Activated naive CD8-positive, alpha-beta T cell treated with anti-CD3 and anti-CD28 coated beads, Interleukin-2, amount 10 ng/mL, durations not matched to agents 7 days and 5 days (primary cell): Measurements from ENCODE around the gene SDHAF3. TPM values are rescaled to one million over a fixed set of nuclear protein-coding genes. Genes with fewer than 3 reads are reported as not detected.
"Not testable (repeated sequence)": the region's sequence is repeated elsewhere in the genome, so short reads cannot be mapped to it uniquely, and the experiment has no call there.

Experiments used
- ATAC-seq: fragments of 150-1000 bp; cut with Tn5 transposase; one replicate; pipeline ENCODE4 v1.10.0; 2021; ENCODE audit warnings: low read depth, moderate library complexity
- POLR2A ChIA-PET: fragments of 350-600 bp; sonication (Branson Sonifier 250); formaldehyde crosslinking; loops from one replicate; lab custom pipeline; 2021; ENCODE audit warnings: antibody characterized with exemption; lab: Charles Lee
- DNase-seq: peaks from one replicate; pipeline ENCODE4 v3.0.0; 2021
- H3K27ac Mint-ChIP-seq: one replicate; pipeline ENCODE4 v1.8.0; 2022; ENCODE audit warnings: mild to moderate bottlenecking, mixed read lengths
- H3K27me3 Mint-ChIP-seq: one replicate; pipeline ENCODE4 v1.8.0; 2022; ENCODE audit warnings: mild to moderate bottlenecking, moderate library complexity, mixed read lengths
- H3K36me3 Mint-ChIP-seq: one replicate; pipeline ENCODE4 v1.8.0; 2021; ENCODE audit warnings: mild to moderate bottlenecking, mixed read lengths
- H3K4me1 Mint-ChIP-seq: one replicate; pipeline ENCODE4 v1.8.0; 2021; ENCODE audit warnings: mixed read lengths
- H3K4me3 Mint-ChIP-seq: one replicate; pipeline ENCODE4 v1.8.0; 2022; ENCODE audit warnings: mild to moderate bottlenecking, moderate library complexity, mixed read lengths
- H3K9me3 Mint-ChIP-seq: one replicate; pipeline ENCODE4 v1.8.0; 2021; ENCODE audit warnings: mixed read lengths
- total RNA-seq, 2 experiments: library from RNA; stranded (reverse); gene quantifications; one replicate each; pipeline ENCODE4 v1.2.3, GENCODE V29; 2021

Gene SDHAF3
- total RNA-seq, 2 experiments from 2014 or later: 20.8 to 22.3 TPM

GRCh38 chr7:97138830-97139229 is 21.3 kb downstream of the SDHAF3 start:
- Mint-ChIP-seq H3K27me3 (no peaks in the 10 kb centered on the region), H3K4me3 (no peak overlapping the region), H3K36me3 (peaks cover 50% of the 10 kb centered on the region), H3K27ac (no peak overlapping the region), H3K9me3 (peaks cover 15% of the 10 kb centered on the region), H3K4me1 (no peaks in the 10 kb centered on the region)
- POLR2A ChIA-PET: no interaction called here
- ATAC-seq (no peak), DNase-seq (no peak)

GRCh38 chr7:97145068-97145467 is 27.6 kb downstream of the SDHAF3 start:
- ATAC-seq: no peak
- DNase-seq: no peak
- Mint-ChIP-seq H3K4me3 (no peak overlapping the region), H3K27ac (no peak overlapping the region), H3K9me3 (peaks cover 6% of the 10 kb centered on the region), H3K4me1 (peaks cover 1% of the 10 kb centered on the region), H3K36me3 (peaks cover 23% of the 10 kb centered on the region), H3K27me3 (no peaks in the 10 kb centered on the region)
- POLR2A ChIA-PET: no interaction called here

GRCh38 chr7:97149843-97150242 is 32.3 kb downstream of the SDHAF3 start:
- DNase-seq: no peak
- no peak for ATAC-seq
- peaks cover 2% of the 10 kb centered on the region for H3K9me3 Mint-ChIP-seq
- POLR2A ChIA-PET: no interaction called here
- peaks cover 4% of the 10 kb centered on the region for H3K4me1 Mint-ChIP-seq
- no peak overlapping the region for H3K27ac Mint-ChIP-seq
- no peaks in the 10 kb centered on the region for H3K27me3 Mint-ChIP-seq
- H3K4me3 Mint-ChIP-seq: no peak overlapping the region
- H3K36me3 Mint-ChIP-seq: peaks cover 10% of the 10 kb centered on the region

GRCh38 chr7:97155897-97156418 is 38.5 kb downstream of the SDHAF3 start:
- no peak for ATAC-seq
- Mint-ChIP-seq H3K4me3 (no peak overlapping the region), H3K4me1 (peaks cover 3% of the 10 kb centered on the region), H3K27me3 (no peaks in the 10 kb centered on the region), H3K36me3 (peaks cover 21% of the 10 kb centered on the region), H3K9me3 (peaks cover 4% of the 10 kb centered on the region), H3K27ac (no peak overlapping the region)
- POLR2A ChIA-PET: no interaction called here
- no peak for DNase-seq

GRCh38 chr7:97159984-97160383 is 42.5 kb downstream of the SDHAF3 start:
- H3K4me3 Mint-ChIP-seq, ATAC-seq, H3K9me3 Mint-ChIP-seq, DNase-seq, H3K27me3 Mint-ChIP-seq, H3K27ac Mint-ChIP-seq, H3K4me1 Mint-ChIP-seq, POLR2A ChIA-PET: not testable (repeated sequence)
- peaks cover 47% of the 10 kb centered on the region for H3K36me3 Mint-ChIP-seq

- H3K4me3 Mint-ChIP-seq, ATAC-seq, H3K4me1 Mint-ChIP-seq, POLR2A ChIA-PET, H3K27me3 Mint-ChIP-seq, DNase-seq, H3K27ac Mint-ChIP-seq: not testable (repeated sequence)
- Mint-ChIP-seq H3K9me3 (peaks cover 14% of the 10 kb centered on the region), H3K36me3 (peaks cover 58% of the 10 kb centered on the region)
Observed at GRCh38 chr7:97161609-97162008, 44.1 kb downstream of the SDHAF3 start.

- no peak for ATAC-seq
- Mint-ChIP-seq H3K9me3 (peaks cover 17% of the 10 kb centered on the region), H3K36me3 (peaks cover 61% of the 10 kb centered on the region), H3K4me1 (peaks cover 1% of the 10 kb centered on the region), H3K27me3 (no peaks in the 10 kb centered on the region), H3K27ac (no peak overlapping the region), H3K4me3 (no peak overlapping the region)
- DNase-seq: no peak
- POLR2A ChIA-PET: no interaction called here
Observed at GRCh38 chr7:97166308-97166707, 48.8 kb downstream of the SDHAF3 start.

- no peak for ATAC-seq
- POLR2A ChIA-PET: no interaction called here
- Mint-ChIP-seq H3K36me3 (peaks cover 54% of the 10 kb centered on the region), H3K4me1 (no peaks in the 10 kb centered on the region), H3K9me3 (peaks cover 15% of the 10 kb centered on the region), H3K27ac (no peak overlapping the region), H3K27me3 (no peaks in the 10 kb centered on the region), H3K4me3 (no peak overlapping the region)
- no peak for DNase-seq
Observed at GRCh38 chr7:97167176-97167575, 49.7 kb downstream of the SDHAF3 start.

GRCh38 chr7:97167749-97168148 is 50.3 kb downstream of the SDHAF3 start:
- H3K4me1 Mint-ChIP-seq: no peaks in the 10 kb centered on the region
- H3K9me3 Mint-ChIP-seq: peaks cover 15% of the 10 kb centered on the region
- H3K36me3 Mint-ChIP-seq: peaks cover 48% of the 10 kb centered on the region
- ATAC-seq (no peak), DNase-seq (no peak)
- H3K27ac Mint-ChIP-seq: no peak overlapping the region
- POLR2A ChIA-PET: no interaction called here
- H3K27me3 Mint-ChIP-seq: no peaks in the 10 kb centered on the region
- H3K4me3 Mint-ChIP-seq: no peak overlapping the region

GRCh38 chr7:97174303-97174702 is 56.8 kb downstream of the SDHAF3 start:
- H3K4me3 Mint-ChIP-seq: no peak overlapping the region
- H3K36me3 Mint-ChIP-seq: peaks cover 1% of the 10 kb centered on the region
- peaks cover 2% of the 10 kb centered on the region for H3K4me1 Mint-ChIP-seq
- ATAC-seq (no peak), DNase-seq (no peak)
- no peak overlapping the region for H3K27ac Mint-ChIP-seq
- no peaks in the 10 kb centered on the region for H3K9me3 Mint-ChIP-seq
- H3K27me3 Mint-ChIP-seq: no peaks in the 10 kb centered on the region
- POLR2A ChIA-PET: no interaction called here

GRCh38 chr7:97179454-97180104 is 62.1 kb downstream of the SDHAF3 start:
- peaks cover under 1% of the 10 kb centered on the region for H3K4me1 Mint-ChIP-seq
- no peaks in the 10 kb centered on the region for H3K27me3 Mint-ChIP-seq
- peaks cover 5% of the 10 kb centered on the region for H3K36me3 Mint-ChIP-seq
- no peak for DNase-seq
- H3K4me3 Mint-ChIP-seq: no peak overlapping the region
- POLR2A ChIA-PET: no interaction called here
- H3K9me3 Mint-ChIP-seq: no peaks in the 10 kb centered on the region
- no peak overlapping the region for H3K27ac Mint-ChIP-seq
- ATAC-seq: no peak

- H3K27ac Mint-ChIP-seq: no peak overlapping the region
- peaks cover 10% of the 10 kb centered on the region for H3K36me3 Mint-ChIP-seq
- H3K4me1 Mint-ChIP-seq: peaks cover 2% of the 10 kb centered on the region
- H3K4me3 Mint-ChIP-seq: no peak overlapping the region
- H3K27me3 Mint-ChIP-seq: peaks cover 9% of the 10 kb centered on the region
- DNase-seq (no peak), ATAC-seq (no peak)
- POLR2A ChIA-PET: no interaction called here
- H3K9me3 Mint-ChIP-seq: no peaks in the 10 kb centered on the region
Observed at GRCh38 chr7:97187067-97187466, 69.6 kb downstream of the SDHAF3 start.

- not testable (repeated sequence) for ATAC-seq, H3K27ac Mint-ChIP-seq
- H3K27me3 Mint-ChIP-seq: peaks cover 16% of the 10 kb centered on the region
Observed at GRCh38 chr7:97196174-97196573, 78.7 kb downstream of the SDHAF3 start.

GRCh38 chr7:97198596-97198995 is 81.1 kb downstream of the SDHAF3 start:
- no peaks in the 10 kb centered on the region for H3K36me3 Mint-ChIP-seq
- no peak for ATAC-seq
- peaks cover 1% of the 10 kb centered on the region for H3K9me3 Mint-ChIP-seq
- no peaks in the 10 kb centered on the region for H3K4me1 Mint-ChIP-seq
- POLR2A ChIA-PET: no interaction called here
- H3K4me3 Mint-ChIP-seq: no peak overlapping the region
- peaks cover 13% of the 10 kb centered on the region for H3K27me3 Mint-ChIP-seq
- H3K27ac Mint-ChIP-seq: no peak overlapping the region
- no peak for DNase-seq

More at GRCh38 chr7:97196174-97196573, 78.7 kb downstream of the SDHAF3 start:
- POLR2A ChIA-PET, H3K4me3 Mint-ChIP-seq, DNase-seq, H3K4me1 Mint-ChIP-seq, H3K9me3 Mint-ChIP-seq, H3K36me3 Mint-ChIP-seq: not testable (repeated sequence)
